GM21717 (cell line): ENCODE results near the gene GRIK4.

Experiments
- ATAC-seq: cut with Tn5 transposase; IDR thresholded peaks from one replicate; pipeline ENCODE4 v1.9.1; 2021; ENCODE audit warnings: mild to moderate bottlenecking, moderate library complexity; ENCODE audit not compliant: unreplicated experiment

The GRIK4 gene

GRCh38 chr11:120959189-120959588, 447.6 kb downstream of the GRIK4 start:
- no peak for ATAC-seq

- no peak for ATAC-seq
Measured at GRCh38 chr11:120964857-120965256, 453.3 kb downstream of the GRIK4 start.

GRCh38 chr11:120966840-120967239, 455.3 kb downstream of the GRIK4 start:
- no peak for ATAC-seq

- ATAC-seq = no peak
Measured at GRCh38 chr11:120969993-120970392, 458.4 kb downstream of the GRIK4 start.

GRCh38 chr11:120971825-120972224, 460.3 kb downstream of the GRIK4 start:
- no peak for ATAC-seq

- no peak for ATAC-seq
Measured at GRCh38 chr11:120972621-120973020, 461.1 kb downstream of the GRIK4 start.

GRCh38 chr11:120973501-120973900, 462.0 kb downstream of the GRIK4 start:
- no peak for ATAC-seq

- ATAC-seq = no peak
Measured at GRCh38 chr11:120974466-120974865, 462.9 kb downstream of the GRIK4 start.

- no peak for ATAC-seq
Measured at GRCh38 chr11:120974965-120975364, 463.4 kb downstream of the GRIK4 start.

- no peak for ATAC-seq
Measured at GRCh38 chr11:120977266-120978137, 466.0 kb downstream of the GRIK4 start.

- no peak for ATAC-seq
Measured at GRCh38 chr11:120978701-120979100, 467.2 kb downstream of the GRIK4 start.

- no peak for ATAC-seq
Measured at GRCh38 chr11:120985718-120986569, 474.4 kb downstream of the GRIK4 start.

GRCh38 chr11:120988603-120989002, 477.1 kb downstream of the GRIK4 start:
- no peak for ATAC-seq

GRCh38 chr11:120991830-120992686, 480.5 kb downstream of the GRIK4 start:
- ATAC-seq = no peak

- ATAC-seq = no peak
Measured at GRCh38 chr11:120994091-120994859, 482.7 kb downstream of the GRIK4 start.

GRCh38 chr11:120995184-120995583, 483.6 kb downstream of the GRIK4 start:
- no peak for ATAC-seq

GRCh38 chr11:120996973-120997372, 485.4 kb downstream of the GRIK4 start:
- no peak for ATAC-seq

- no peak for ATAC-seq
Measured at GRCh38 chr11:120998581-120998980, 487.0 kb downstream of the GRIK4 start.

GRCh38 chr11:121004206-121004840, 492.8 kb downstream of the GRIK4 start:
- no peak for ATAC-seq

GRCh38 chr11:121006922-121007321, 495.4 kb downstream of the GRIK4 start:
- ATAC-seq = no peak
